ENCODE data around the gene THSD7A. TPM values are rescaled to one million over a fixed set of nuclear protein-coding genes. Genes with fewer than 3 reads are reported as not detected.

THSD7A gene
- total and polyA plus RNA-seq, 2 of the 4 experiments (the other 2 are of a cell fraction), result 0.02 to 0.18 TPM

DNA sequence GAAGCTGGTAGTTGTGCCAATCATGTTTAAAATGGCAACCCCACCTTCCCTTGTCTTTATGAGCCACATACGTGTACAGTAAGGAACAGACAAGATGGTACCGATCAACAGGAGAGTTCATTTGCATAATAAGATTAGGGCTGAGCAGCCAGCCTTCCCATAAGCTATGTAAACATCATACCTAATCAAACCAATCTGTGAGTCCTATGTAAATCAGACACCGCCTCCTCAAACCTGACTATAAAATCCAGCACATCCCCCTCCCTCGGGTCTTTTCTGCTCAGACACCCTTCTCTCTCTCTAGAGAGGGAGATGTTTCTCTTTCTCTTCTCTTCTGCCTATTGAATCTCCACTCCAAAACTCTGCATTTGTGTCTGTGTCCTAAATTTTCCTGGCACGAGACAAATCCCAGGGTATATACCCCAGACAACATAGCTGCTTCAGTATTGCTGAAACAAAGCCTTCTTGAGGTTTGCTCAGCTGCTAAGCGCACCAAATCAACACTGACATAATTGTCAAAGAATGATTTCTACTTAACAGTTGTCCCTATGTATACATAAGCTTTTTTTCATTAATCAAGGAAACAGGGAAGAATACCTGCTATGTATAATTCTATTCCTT, 279.2 kb downstream of the THSD7A start:
- no peak overlapping the region for H3K56ac ChIP-seq (ENCODE audit: extremely low read depth, insufficient read depth, low read length)
- no peak overlapping the region for H3K9ac ChIP-seq (ENCODE audit: low read depth, low read length)
- H3K4ac ChIP-seq (ENCODE audit: low read depth, low read length), result no peak overlapping the region
- ChIA-PET CTCF (no interaction called here), POLR2A (ENCODE audit: unreplicated experiment) (no interaction called here)
- no peaks in the 10 kb centered on the region for H3K79me1 ChIP-seq (ENCODE audit: low read depth in 1 of 2, low read length in 2 of 2)
- H3K4me2 ChIP-seq (ENCODE audit: low read depth, low read length), result no peak overlapping the region
- H3K27me3 ChIP-seq (ENCODE audit: control insufficient read depth, insufficient read depth, low read length), result no peaks in the 10 kb centered on the region
- no peak overlapping the region for H4K91ac ChIP-seq (ENCODE audit: insufficient read depth, low read depth, low read length)
- no peaks in the 10 kb centered on the region for H3K36me3 ChIP-seq (ENCODE audit: control insufficient read depth, insufficient read depth, low read length)
- DNase-seq (no peak), ATAC-seq (ENCODE audit: low read depth) (no peak)
- intact Hi-C loops (cut with micrococcal nuclease), result no loop called here
- TF ChIP-seq, protein P1, sequence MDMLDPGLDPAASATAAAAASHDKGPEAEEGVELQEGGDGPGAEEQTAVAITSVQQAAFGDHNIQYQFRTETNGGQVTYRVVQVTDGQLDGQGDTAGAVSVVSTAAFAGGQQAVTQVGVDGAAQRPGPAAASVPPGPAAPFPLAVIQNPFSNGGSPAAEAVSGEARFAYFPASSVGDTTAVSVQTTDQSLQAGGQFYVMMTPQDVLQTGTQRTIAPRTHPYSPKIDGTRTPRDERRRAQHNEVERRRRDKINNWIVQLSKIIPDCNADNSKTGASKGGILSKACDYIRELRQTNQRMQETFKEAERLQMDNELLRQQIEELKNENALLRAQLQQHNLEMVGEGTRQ (IDR thresholded peaks at IDR 0.05; ENCODE audit: low read depth, low read length), result no peak
- no peak for TF ChIP-seq RFX5 (IDR thresholded peaks at IDR 0.05; ENCODE audit: low read depth, low read length)
- no peak for TF ChIP-seq SMC3 (IDR thresholded peaks at IDR 0.05; ENCODE audit: low read depth, low read length)
- TF ChIP-seq MXI1 (IDR thresholded peaks at IDR 0.05; ENCODE audit: borderline replicate concordance, low read depth, low read length), result no peak
- no peak overlapping the region for H3K18ac ChIP-seq (ENCODE audit: low read depth, low read length)
- H4K8ac ChIP-seq (ENCODE audit: low read depth in 2 of 2, low read length in 2 of 2), result no peak overlapping the region
- no CpG with 5 or more reads among the region's 6 CpGs for WGBS, 2 experiments (ENCODE audit: extremely low coverage in 2 of 2, insufficient read length in 1 of 2)
- in situ Hi-C loops (cut with MboI; ENCODE audit: low sequenced_read_pairs), result no loop called here
- no peak overlapping the region for H2BK15ac ChIP-seq (ENCODE audit: low read depth, low read length)
- no peaks in the 10 kb centered on the region for H3K4me1 ChIP-seq (ENCODE audit: control insufficient read depth, insufficient read depth, low read length)
- H2AK9ac ChIP-seq (replicated peaks; ENCODE audit: low read depth, low read length, poor library complexity), result no peak overlapping the region
- no peak overlapping the region for H2BK5ac ChIP-seq (ENCODE audit: low read depth, low read length, poor library complexity, severe bottlenecking)
- no peak overlapping the region for H2AFZ ChIP-seq (replicated peaks; ENCODE audit: low read length, poor library complexity)
- H3K27ac ChIP-seq (ENCODE audit: insufficient read depth, low read length), result no peak overlapping the region
- dilution Hi-C loops (cut with HindIII; ENCODE audit: low sequenced_read_pairs, unreplicated experiment), result no loop called here
- no peaks in the 10 kb centered on the region for H4K20me1 ChIP-seq (ENCODE audit: insufficient read depth, low read length)
- no peak overlapping the region for H3K23ac ChIP-seq (ENCODE audit: low read depth, low read length)
- H3K14ac ChIP-seq (replicated peaks; ENCODE audit: low read depth, low read length), result no peak overlapping the region
- H3K9me1 ChIP-seq (ENCODE audit: insufficient read depth, low read length), result no peaks in the 10 kb centered on the region
- no peak overlapping the region for H4K5ac ChIP-seq (ENCODE audit: low read depth, low read length)
- H3K9me3 ChIP-seq (ENCODE audit: control insufficient read depth, insufficient read depth, low read length), result no peaks in the 10 kb centered on the region
- no peak overlapping the region for H2BK20ac ChIP-seq (ENCODE audit: low read depth, low read length)
- no peak overlapping the region for H2AK5ac ChIP-seq (ENCODE audit: low read depth, low read length)
- H3K4me3 ChIP-seq (ENCODE audit: insufficient read depth, low read depth, low read length), result no peak overlapping the region
- no TSS peak for BruUV-seq (replicated peaks)
- H2BK120ac ChIP-seq (ENCODE audit: low read depth, low read length), result no peak overlapping the region

Measured in IMR-90 (cell line).